ENCODE measurements around the gene OR8G5. TPM values are rescaled to one million over a fixed set of nuclear protein-coding genes. Genes with fewer than 3 reads are reported as not detected.
"Not testable (repeated sequence)": the region's sequence is repeated elsewhere in the genome, so short reads cannot be mapped to it uniquely, and the experiment has no call there.

OR8G5 gene
- total and polyA plus RNA-seq, 2 donors: 0.05 to 0.14 TPM

GRCh38 chr11:124224618-124225423 is 31.4 kb upstream of the OR8G5 start:
- not testable (repeated sequence) for H3K4me3 ChIP-seq (ENCODE audit: low read length in 2 of 2); H3K27ac ChIP-seq (ENCODE audit: low read depth in 1 of 2, low read length in 1 of 2); H3K4me1 ChIP-seq (ENCODE audit: control insufficient read depth in 2 of 2, insufficient read depth in 2 of 2, low read length in 2 of 2); H3K36me3 ChIP-seq (ENCODE audit: control insufficient read depth in 2 of 2, insufficient read depth in 2 of 2, low read length in 1 of 2); H3K9me3 ChIP-seq (ENCODE audit: control insufficient read depth in 2 of 2, insufficient read depth in 1 of 2, low read length in 1 of 2); H3K27me3 ChIP-seq (ENCODE audit: control insufficient read depth in 2 of 2, insufficient read depth in 1 of 2, low read length in 1 of 2); DNase-seq (ENCODE audit: low read depth in 6 of 9, low spot score in 9 of 9)
- 68% methylated on average over 9 of the region's 9 CpGs for WGBS

GRCh38 chr11:124225471-124225870 is 30.7 kb upstream of the OR8G5 start:
- DNase-seq (ENCODE audit: low read depth in 6 of 9, low spot score in 9 of 9): no peak
- Histone ChIP-seq H3K36me3 (ENCODE audit: control insufficient read depth in 2 of 2, insufficient read depth in 2 of 2, low read length in 1 of 2) (no peaks in the 10 kb centered on the region), H3K27me3 (ENCODE audit: control insufficient read depth in 2 of 2, insufficient read depth in 1 of 2, low read length in 1 of 2) (no peaks in the 10 kb centered on the region), H3K27ac (ENCODE audit: low read depth in 1 of 2, low read length in 1 of 2) (no peak overlapping the region), H3K4me3 (ENCODE audit: low read length in 2 of 2) (no peak overlapping the region), H3K9me3 (ENCODE audit: control insufficient read depth in 2 of 2, insufficient read depth in 1 of 2, low read length in 1 of 2) (no peaks in the 10 kb centered on the region), H3K4me1 (ENCODE audit: control insufficient read depth in 2 of 2, insufficient read depth in 2 of 2, low read length in 2 of 2) (no peaks in the 10 kb centered on the region)
- 94% methylated on average over 1 of the region's 1 CpG for WGBS

- H3K27me3 ChIP-seq (ENCODE audit: control insufficient read depth in 2 of 2, insufficient read depth in 1 of 2, low read length in 1 of 2): no peaks in the 10 kb centered on the region
- 49% methylated on average over 1 of the region's 1 CpG for WGBS
- DNase-seq (ENCODE audit: low read depth in 6 of 9, low spot score in 9 of 9): no peak
- H3K9me3 ChIP-seq (ENCODE audit: control insufficient read depth in 2 of 2, insufficient read depth in 1 of 2, low read length in 1 of 2): no peaks in the 10 kb centered on the region
- no peaks in the 10 kb centered on the region for H3K36me3 ChIP-seq (ENCODE audit: control insufficient read depth in 2 of 2, insufficient read depth in 2 of 2, low read length in 1 of 2)
- no peak overlapping the region for H3K4me3 ChIP-seq (ENCODE audit: low read length in 2 of 2)
- no peak overlapping the region for H3K27ac ChIP-seq (ENCODE audit: low read depth in 1 of 2, low read length in 1 of 2)
- no peaks in the 10 kb centered on the region for H3K4me1 ChIP-seq (ENCODE audit: control insufficient read depth in 2 of 2, insufficient read depth in 2 of 2, low read length in 2 of 2)
Observed at GRCh38 chr11:124233376-124233775, 22.8 kb upstream of the OR8G5 start.

- 59% methylated on average over 5 of the region's 5 CpGs for WGBS
- H3K36me3 ChIP-seq (ENCODE audit: control insufficient read depth in 2 of 2, insufficient read depth in 2 of 2, low read length in 1 of 2): no peaks in the 10 kb centered on the region
- no peaks in the 10 kb centered on the region for H3K4me1 ChIP-seq (ENCODE audit: control insufficient read depth in 2 of 2, insufficient read depth in 2 of 2, low read length in 2 of 2)
- no peaks in the 10 kb centered on the region for H3K9me3 ChIP-seq (ENCODE audit: control insufficient read depth in 2 of 2, insufficient read depth in 1 of 2, low read length in 1 of 2)
- no peak overlapping the region for H3K4me3 ChIP-seq (ENCODE audit: low read length in 2 of 2)
- no peak overlapping the region for H3K27ac ChIP-seq (ENCODE audit: low read depth in 1 of 2, low read length in 1 of 2)
- H3K27me3 ChIP-seq (ENCODE audit: control insufficient read depth in 2 of 2, insufficient read depth in 1 of 2, low read length in 1 of 2): no peaks in the 10 kb centered on the region
- no peak for DNase-seq (ENCODE audit: low read depth in 6 of 9, low spot score in 9 of 9)
Observed at GRCh38 chr11:124238512-124238911, 17.7 kb upstream of the OR8G5 start.

- H3K4me1 ChIP-seq (ENCODE audit: control insufficient read depth in 2 of 2, insufficient read depth in 2 of 2, low read length in 2 of 2): no peaks in the 10 kb centered on the region
- no peak within 1 kb of the TSS for H3K4me3 ChIP-seq (ENCODE audit: low read length in 2 of 2)
- WGBS: 87% methylated on average over 3 of the region's 3 CpGs
- H3K36me3 ChIP-seq (ENCODE audit: control insufficient read depth in 2 of 2, insufficient read depth in 2 of 2, low read length in 1 of 2): no peaks in the 10 kb centered on the region
- H3K27me3 ChIP-seq (ENCODE audit: control insufficient read depth in 2 of 2, insufficient read depth in 1 of 2, low read length in 1 of 2): no peaks in the 10 kb centered on the region
- no peaks in the 10 kb centered on the region for H3K9me3 ChIP-seq (ENCODE audit: control insufficient read depth in 2 of 2, insufficient read depth in 1 of 2, low read length in 1 of 2)
- no peak for DNase-seq (ENCODE audit: low read depth in 6 of 9, low spot score in 9 of 9)
- H3K27ac ChIP-seq (ENCODE audit: low read depth in 1 of 2, low read length in 1 of 2): no peak within 1 kb of the TSS
Observed at GRCh38 chr11:124240621-124241397, 15.4 kb upstream of the OR8G5 start, which contains the start of gene OR8G1. Gene OR8G1, plus strand, starts transcription at chr11:124241095. Its CDS starts 8,581 bp downstream, at chr11:124249676.

- not testable (repeated sequence) for H3K36me3 ChIP-seq (ENCODE audit: control insufficient read depth in 2 of 2, insufficient read depth in 2 of 2, low read length in 1 of 2); H3K27ac ChIP-seq (ENCODE audit: low read depth in 1 of 2, low read length in 1 of 2); H3K4me3 ChIP-seq (ENCODE audit: low read length in 2 of 2); H3K27me3 ChIP-seq (ENCODE audit: control insufficient read depth in 2 of 2, insufficient read depth in 1 of 2, low read length in 1 of 2); DNase-seq (ENCODE audit: low read depth in 6 of 9, low spot score in 9 of 9); H3K4me1 ChIP-seq (ENCODE audit: control insufficient read depth in 2 of 2, insufficient read depth in 2 of 2, low read length in 2 of 2); H3K9me3 ChIP-seq (ENCODE audit: control insufficient read depth in 2 of 2, insufficient read depth in 1 of 2, low read length in 1 of 2)
- 68% methylated on average over 3 of the region's 3 CpGs for WGBS
Observed at GRCh38 chr11:124249869-124250268, 6.3 kb upstream of the OR8G5 start.

- 51% methylated on average over 4 of the region's 4 CpGs for WGBS
- not testable (repeated sequence) for H3K9me3 ChIP-seq (ENCODE audit: control insufficient read depth in 2 of 2, insufficient read depth in 1 of 2, low read length in 1 of 2); H3K4me3 ChIP-seq (ENCODE audit: low read length in 2 of 2); H3K27ac ChIP-seq (ENCODE audit: low read depth in 1 of 2, low read length in 1 of 2); H3K36me3 ChIP-seq (ENCODE audit: control insufficient read depth in 2 of 2, insufficient read depth in 2 of 2, low read length in 1 of 2); DNase-seq (ENCODE audit: low read depth in 6 of 9, low spot score in 9 of 9); H3K4me1 ChIP-seq (ENCODE audit: control insufficient read depth in 2 of 2, insufficient read depth in 2 of 2, low read length in 2 of 2); H3K27me3 ChIP-seq (ENCODE audit: control insufficient read depth in 2 of 2, insufficient read depth in 1 of 2, low read length in 1 of 2)
Observed at GRCh38 chr11:124265041-124265440, 8.9 kb downstream of the OR8G5 start.

GRCh38 chr11:124270886-124271285 is 14.7 kb downstream of the OR8G5 start:
- not testable (repeated sequence) for H3K4me3 ChIP-seq (ENCODE audit: low read length in 2 of 2); H3K36me3 ChIP-seq (ENCODE audit: control insufficient read depth in 2 of 2, insufficient read depth in 2 of 2, low read length in 1 of 2); H3K27me3 ChIP-seq (ENCODE audit: control insufficient read depth in 2 of 2, insufficient read depth in 1 of 2, low read length in 1 of 2); H3K27ac ChIP-seq (ENCODE audit: low read depth in 1 of 2, low read length in 1 of 2); H3K4me1 ChIP-seq (ENCODE audit: control insufficient read depth in 2 of 2, insufficient read depth in 2 of 2, low read length in 2 of 2); DNase-seq (ENCODE audit: low read depth in 6 of 9, low spot score in 9 of 9); H3K9me3 ChIP-seq (ENCODE audit: control insufficient read depth in 2 of 2, insufficient read depth in 1 of 2, low read length in 1 of 2)
- 81% methylated on average over 7 of the region's 7 CpGs for WGBS

- Histone ChIP-seq H3K4me3 (ENCODE audit: low read length in 2 of 2) (no peak overlapping the region), H3K9me3 (ENCODE audit: control insufficient read depth in 2 of 2, insufficient read depth in 1 of 2, low read length in 1 of 2) (no peaks in the 10 kb centered on the region)
Observed at GRCh38 chr11:124274000-124274399, 17.8 kb downstream of the OR8G5 start.

More at GRCh38 chr11:124274000-124274399, 17.8 kb downstream of the OR8G5 start:
- Histone ChIP-seq H3K27me3 (ENCODE audit: control insufficient read depth in 2 of 2, insufficient read depth in 1 of 2, low read length in 1 of 2) (no peaks in the 10 kb centered on the region), H3K4me1 (ENCODE audit: control insufficient read depth in 2 of 2, insufficient read depth in 2 of 2, low read length in 2 of 2) (no peaks in the 10 kb centered on the region), H3K27ac (ENCODE audit: low read depth in 1 of 2, low read length in 1 of 2) (no peak overlapping the region), H3K36me3 (ENCODE audit: control insufficient read depth in 2 of 2, insufficient read depth in 2 of 2, low read length in 1 of 2) (no peaks in the 10 kb centered on the region)
- WGBS: 95% methylated on average over 2 of the region's 2 CpGs
- DNase-seq (ENCODE audit: low read depth in 6 of 9, low spot score in 9 of 9): no peak
